GM12874 (cell line): ENCODE results near the gene ADI1.

ENCODE experiments used
- TF ChIP-seq, protein P1 (sequence below): IDR thresholded peaks from 2 replicates; pipeline ENCODE4 v1.5.1; 2011; ENCODE audit warnings: low read depth, mild to moderate bottlenecking, control low read depth, low read length, moderate library complexity; ENCODE audit not compliant: insufficient read depth

The ADI1 gene

DNA sequence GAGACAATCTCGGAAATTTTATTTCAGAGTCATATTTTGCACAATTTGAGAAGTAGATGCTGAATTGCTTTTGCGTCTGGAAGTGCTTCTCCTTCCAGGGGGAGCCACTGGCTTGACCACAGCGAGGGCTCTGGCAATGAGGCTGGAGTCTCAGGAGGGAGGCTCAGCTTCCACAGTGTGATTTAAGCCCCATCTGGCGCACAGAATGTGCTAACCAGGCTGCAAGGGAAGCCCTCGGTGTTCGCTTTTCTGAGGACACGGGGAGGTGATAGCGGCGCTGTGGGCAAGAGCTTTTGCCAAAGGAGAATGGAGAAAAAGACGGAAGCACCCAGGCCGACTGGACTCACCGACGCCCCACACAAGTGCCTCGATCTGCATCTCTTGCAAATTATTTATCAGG lies 52.4 kb downstream of the ADI1 start:
- TF ChIP-seq, protein P1, sequence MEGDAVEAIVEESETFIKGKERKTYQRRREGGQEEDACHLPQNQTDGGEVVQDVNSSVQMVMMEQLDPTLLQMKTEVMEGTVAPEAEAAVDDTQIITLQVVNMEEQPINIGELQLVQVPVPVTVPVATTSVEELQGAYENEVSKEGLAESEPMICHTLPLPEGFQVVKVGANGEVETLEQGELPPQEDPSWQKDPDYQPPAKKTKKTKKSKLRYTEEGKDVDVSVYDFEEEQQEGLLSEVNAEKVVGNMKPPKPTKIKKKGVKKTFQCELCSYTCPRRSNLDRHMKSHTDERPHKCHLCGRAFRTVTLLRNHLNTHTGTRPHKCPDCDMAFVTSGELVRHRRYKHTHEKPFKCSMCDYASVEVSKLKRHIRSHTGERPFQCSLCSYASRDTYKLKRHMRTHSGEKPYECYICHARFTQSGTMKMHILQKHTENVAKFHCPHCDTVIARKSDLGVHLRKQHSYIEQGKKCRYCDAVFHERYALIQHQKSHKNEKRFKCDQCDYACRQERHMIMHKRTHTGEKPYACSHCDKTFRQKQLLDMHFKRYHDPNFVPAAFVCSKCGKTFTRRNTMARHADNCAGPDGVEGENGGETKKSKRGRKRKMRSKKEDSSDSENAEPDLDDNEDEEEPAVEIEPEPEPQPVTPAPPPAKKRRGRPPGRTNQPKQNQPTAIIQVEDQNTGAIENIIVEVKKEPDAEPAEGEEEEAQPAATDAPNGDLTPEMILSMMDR = no peak

DNA sequence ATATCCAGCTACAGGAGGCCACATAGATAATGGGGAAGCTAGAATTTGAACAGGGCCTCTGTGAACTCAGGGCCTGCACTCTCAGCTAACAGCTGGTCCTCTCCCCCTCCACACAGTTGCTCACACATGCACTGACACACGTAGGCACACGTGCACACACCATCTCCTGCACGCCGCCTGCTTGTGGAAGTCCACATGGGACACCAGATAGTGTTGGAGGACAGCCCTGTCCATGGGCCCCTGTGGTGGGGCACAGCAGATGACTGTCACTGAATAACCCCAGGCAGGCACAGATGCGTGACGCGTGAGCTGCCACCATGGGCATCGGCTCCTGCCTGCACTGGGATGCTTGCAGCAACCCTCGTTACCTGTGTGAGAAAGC lies 52.9 kb downstream of the ADI1 start:
- TF ChIP-seq, protein P1 = no peak

DNA sequence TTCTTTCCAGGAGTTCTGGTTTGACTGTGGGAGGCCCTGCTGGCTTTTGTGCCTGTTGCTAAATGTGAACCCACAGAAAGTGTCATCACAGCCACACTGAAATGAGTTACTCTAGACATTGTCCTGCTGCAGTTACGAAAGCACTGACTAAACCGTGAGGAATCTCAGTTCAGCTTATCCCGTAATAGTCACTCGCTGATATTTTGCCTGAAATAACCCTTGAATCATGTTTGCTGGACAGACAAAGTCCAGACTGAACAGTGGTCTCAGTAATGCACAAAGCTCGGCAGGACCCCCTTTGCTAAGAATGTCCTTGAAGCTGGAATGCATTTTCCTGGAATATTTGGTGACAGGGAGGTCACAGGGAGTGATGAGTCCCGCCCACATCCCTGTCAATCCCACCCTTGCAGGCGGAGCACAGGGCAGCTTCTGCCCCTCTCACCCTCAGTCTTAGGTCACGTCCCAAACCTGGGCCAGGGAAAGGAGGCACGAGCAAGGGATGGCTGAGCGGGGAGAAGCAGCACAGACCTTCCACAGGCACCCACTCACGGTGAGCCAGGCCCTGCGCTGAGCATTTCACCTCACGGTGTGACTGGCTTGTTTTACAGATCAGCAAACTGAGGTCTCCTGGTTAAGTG lies 53.4 kb downstream of the ADI1 start:
- TF ChIP-seq, protein P1 = no peak

DNA sequence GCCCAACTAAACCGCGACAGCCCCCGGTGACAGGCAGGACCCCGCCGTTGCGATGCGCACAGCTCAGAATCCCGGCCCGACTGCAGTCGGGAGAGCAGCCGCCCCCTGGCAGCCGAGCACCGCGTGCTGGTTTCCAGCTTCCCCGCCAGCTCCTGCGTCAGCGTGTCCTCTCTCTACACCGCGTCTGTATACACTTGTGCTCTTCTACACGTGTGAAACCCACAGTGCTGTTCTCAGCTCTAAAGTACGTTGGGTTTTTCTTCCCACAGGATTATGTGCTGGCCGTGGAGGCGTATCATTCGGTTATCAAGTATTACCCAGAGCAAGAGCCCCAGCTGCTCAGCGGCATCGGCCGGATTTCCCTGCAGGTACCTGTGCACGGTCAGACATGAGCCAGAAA lies 54.0 kb downstream of the ADI1 start:
- TF ChIP-seq, protein P1 = no peak

DNA sequence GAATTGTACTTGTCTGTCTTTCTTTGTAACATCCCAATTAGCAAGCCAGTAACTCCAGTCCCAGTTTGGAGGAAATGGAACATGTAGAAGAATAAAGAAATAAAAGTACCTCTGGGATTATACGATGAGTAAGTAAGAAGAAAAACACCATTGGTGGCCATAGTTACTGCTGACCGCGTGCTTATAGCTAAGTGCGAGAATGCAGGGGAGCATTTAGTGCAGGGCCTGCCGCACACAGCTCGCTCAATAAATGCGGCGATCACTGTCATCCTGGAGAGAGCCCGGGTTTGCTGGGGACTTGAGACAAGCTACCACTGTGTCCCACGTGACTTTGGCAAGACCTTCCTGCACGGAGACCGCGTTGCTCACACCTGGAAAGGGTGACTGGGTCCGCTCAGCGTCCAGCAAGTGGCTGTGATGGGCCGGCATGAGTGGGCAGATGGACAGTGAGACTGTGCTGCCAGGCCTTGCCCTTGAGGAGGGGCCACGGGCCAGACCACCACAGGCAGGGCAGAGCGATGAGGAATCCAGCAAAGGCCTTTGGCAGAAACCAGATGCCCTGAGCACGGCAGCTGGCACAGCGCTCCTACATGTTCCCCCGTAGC lies 54.8 kb downstream of the ADI1 start:
- TF ChIP-seq, protein P1 = no peak

DNA sequence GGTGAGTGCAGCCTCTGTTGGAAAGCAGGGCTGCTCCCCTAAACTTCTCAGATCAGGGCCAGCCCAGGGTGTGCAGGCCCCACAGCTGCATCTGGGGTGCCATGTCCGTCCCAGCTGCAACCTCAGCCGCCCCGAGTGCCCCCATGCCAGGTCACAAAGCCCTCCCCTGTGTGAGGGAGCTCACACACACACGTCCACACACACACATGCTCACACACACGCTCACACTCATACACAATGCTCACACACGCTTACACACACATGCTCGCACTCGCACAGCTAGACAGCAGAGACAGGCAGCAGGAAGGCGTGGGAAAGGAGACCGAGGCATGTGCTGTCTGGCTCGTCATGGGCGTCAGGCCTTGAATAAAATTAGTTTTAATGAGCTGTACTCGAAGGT lies 55.4 kb downstream of the ADI1 start:
- TF ChIP-seq, protein P1 = no peak

DNA sequence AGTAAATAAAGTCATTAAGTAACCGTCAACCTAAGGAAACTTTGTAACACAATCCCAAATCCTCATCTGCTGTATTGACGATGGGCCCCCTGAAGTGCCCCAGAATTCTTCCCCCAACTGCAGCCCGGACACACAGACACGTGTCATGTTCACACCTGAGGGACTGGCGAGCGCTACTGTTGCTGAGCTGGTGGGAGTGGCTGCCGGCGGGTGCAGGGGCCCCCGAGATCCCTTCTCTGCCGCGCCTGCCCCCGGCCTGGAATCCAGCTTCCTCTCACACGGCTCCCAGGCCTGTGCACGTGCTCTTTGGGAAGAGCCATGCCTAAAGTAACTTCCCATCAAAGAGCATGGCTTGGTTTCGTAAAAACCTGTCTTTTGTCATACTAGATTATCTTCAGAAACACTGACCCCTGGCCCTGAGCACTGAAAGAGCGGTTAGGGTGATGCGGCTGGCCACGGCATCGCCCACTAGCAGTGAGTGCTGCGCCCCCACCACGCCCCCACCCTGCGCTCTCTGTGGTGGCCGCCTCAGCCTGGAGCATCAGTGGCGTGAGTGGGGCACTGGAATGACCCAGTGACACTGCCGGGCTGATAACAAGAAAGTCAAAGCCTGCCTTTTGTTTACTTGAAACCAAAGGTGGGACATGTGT lies 56.0 kb downstream of the ADI1 start:
- TF ChIP-seq, protein P1 = no peak
